Heart right ventricle (tissue), 16 donors: Measurements from ENCODE around the gene ARMH1. TPM values are rescaled to one million over a fixed set of nuclear protein-coding genes. Genes with fewer than 3 reads are reported as not detected.

ENCODE experiments used
- ATAC-seq, 8 donors: fragments of 200-7000 bp; cut with Tn5 transposase; one replicate each; pipeline ENCODE4 v1.9.1; 2020; ENCODE audit warnings: mild to moderate bottlenecking in 8 of 8, moderate library complexity in 8 of 8, moderate number of reproducible peaks in 1 of 8
- DNase-seq, 2 donors: peaks; one replicate each; pipeline ENCODE4 v3.0.0-alpha.2; 2020
- H3K27ac ChIP-seq, 10 donors: fragments of 200-600 bp; sonication (generic) in 2 of 10; one replicate each; pipeline versions ENCODE4 v1.5.0 to v1.8.0; 2020 to 2022; ENCODE audit warnings: mild to moderate bottlenecking in 3 of 10
- H3K27me3 ChIP-seq, 7 donors: fragments of 200-600 bp; one replicate each; pipeline ENCODE4 v1.8.0; 2021 to 2022; ENCODE audit warnings: mild to moderate bottlenecking in 2 of 7
- H3K36me3 ChIP-seq, 9 donors: fragments of 200-600 bp; sonication (generic) in 1 of 9; one replicate each; pipeline versions ENCODE4 v1.5.0 to v1.8.0; 2020 to 2022; ENCODE audit warnings: mild to moderate bottlenecking in 2 of 9
- H3K4me1 ChIP-seq, 9 donors: fragments of 200-600 bp; sonication (generic) in 1 of 9; one replicate each; pipeline versions ENCODE4 v1.5.0 to v1.8.0; 2020 to 2022; ENCODE audit warnings: mild to moderate bottlenecking in 4 of 9
- H3K4me3 ChIP-seq, 10 donors: fragments of 200-600 bp; sonication (generic) in 2 of 10; one replicate each; pipeline versions ENCODE4 v1.5.0 to v1.8.0; 2020 to 2022; ENCODE audit warnings: mild to moderate bottlenecking in 7 of 10, moderate library complexity in 2 of 10
- H3K9me3 ChIP-seq, 11 donors: fragments of 200-600 bp in 10 of 11; sonication (generic) in 2 of 11; one replicate each; pipeline versions ENCODE4 v1.5.0 to v1.8.0; 2013 to 2022; ENCODE audit warnings: mild to moderate bottlenecking in 2 of 11, control low read depth in 1 of 11, moderate library complexity in 1 of 11
- WGBS, 2 donors: extraction: QIAGEN DNeasy Blood & Tissue Kit; methylation state at CpG; one replicate each; pipeline ENCODE4 v1.1.7; 2013; ENCODE audit warnings: inconsistent platforms in 1 of 2; 5-methylcytosine and 5-hydroxymethylcytosine counted together
- intact Hi-C, 10 donors: fragments of 100-400 bp; cut with DNase I; formaldehyde crosslinking; loops; one replicate each; pipeline versions ENCODE4 v1.11.1 to v1.14.2; 2022
- polyA plus RNA-seq, 2 donors: library from polyadenylated mRNA; stranded (reverse); fragments of 200-250 nt; gene quantifications; one replicate each; pipeline ENCODE4 v1.2.3, GENCODE V29; 2013
- total RNA-seq, 10 donors: library from RNA; stranded (reverse); fragmentation: NEBNext Ultra II Directional in 3 of 10; extraction: Animal tissue kit (Norgen Biotek cat#: 25700) in 3 of 10; gene quantifications; one replicate each; pipeline versions ENCODE4 v1.2.1 to v1.2.4, GENCODE V29; 2021 to 2023
- TF ChIP-seq, protein P1 (sequence below), 9 donors: fragments of 200-600 bp; sonication (generic) in 2 of 9; IDR thresholded peaks; one replicate each; pipeline versions ENCODE4 v1.5.0 to v1.8.0; 2021 to 2022; ENCODE audit warnings: antibody characterized with exemption in 9 of 9, mild to moderate bottlenecking in 5 of 9, moderate library complexity in 1 of 9
- donor health status: Arrhythmogenic right ventricular cardiomyopathy.
- donor health status: ischemic (EF 13 %, LVEDD 7.1; RV severe dilation, severe dysfunction).
- donor health status: healthy with polysubstance abuse.
- donor health status: DM: no; HTN: yes; CAD: no.
- donor health status: DM: no; HTN: no; CAD: no.
- donor health status: ischemic (EF 25% LVEDD 6.9; RV normal size, moderate dysfunction).
- donor health status: ischemic (EF 25% LVEDD 5.7; RV mildly dilated, moderate dysfunction).
- donor health status: healthy.
- donor health status: DM: yes; HTN: yes; CAD: no.
- donor health status: Ischemic cardiomyopathy.
- donor health status: ischemic (EF 35%, LVEDD 5.7; RV mildly dilated, moderate dysfunction).
- donor health status: nonischemic (EF 11% LVEDD 7.7; RV severe dilation, severe dysfunction).
- donor health status: DM: yes; HTN: yes; CAD: no.
- donor health status: PGD.
- donor health status: ischemic (EF 29% LVEDD 5.4; RV normal size, mild dysfunction).
- donor health status: nonischemic (EF 23%, LVEDD 6.1; RV moderate dilation, normal function).

The ARMH1 gene
- total and polyA plus RNA-seq, 12 donors: 0.62 to 3.3 (median 1.1) TPM; not detected in 5

DNA sequence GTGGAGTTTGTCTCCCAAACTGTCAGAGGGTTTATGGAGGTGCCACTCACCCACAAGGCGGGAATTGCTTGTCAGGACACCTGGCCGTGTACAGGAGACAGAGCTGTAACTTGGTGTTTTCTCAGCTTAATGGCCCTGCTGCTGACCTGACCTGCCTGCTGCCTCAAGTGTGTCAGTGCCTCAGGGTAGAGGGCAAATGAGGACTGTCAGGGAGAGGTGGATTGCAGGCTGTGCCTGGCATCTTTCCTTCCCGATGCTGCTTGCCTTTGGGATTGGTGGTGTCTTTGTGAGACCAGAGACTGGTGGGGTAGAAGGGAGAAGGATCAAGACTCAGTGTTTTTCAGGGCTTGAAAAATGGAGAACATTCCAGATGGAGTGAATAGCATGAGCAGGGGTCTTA is 31.6 kb upstream of the ARMH1 start:
- Histone ChIP-seq H3K36me3 (peaks cover 0 to 100% (median 20%) of the 10 kb centered on the region in 9 donors), H3K27me3 (no peaks in the 10 kb centered on the region), H3K27ac (peak overlapping the region in 4 of 10 donors; percentile 9 to 69 (median 30)), H3K4me3 (no peak overlapping the region), H3K9me3 (no peaks in the 10 kb centered on the region), H3K4me1 (peaks cover 6 to 61% (median 34%) of the 10 kb centered on the region in 9 donors)
- DNase-seq: no peak
- intact Hi-C loops: no loop called here
- TF ChIP-seq, protein P1, sequence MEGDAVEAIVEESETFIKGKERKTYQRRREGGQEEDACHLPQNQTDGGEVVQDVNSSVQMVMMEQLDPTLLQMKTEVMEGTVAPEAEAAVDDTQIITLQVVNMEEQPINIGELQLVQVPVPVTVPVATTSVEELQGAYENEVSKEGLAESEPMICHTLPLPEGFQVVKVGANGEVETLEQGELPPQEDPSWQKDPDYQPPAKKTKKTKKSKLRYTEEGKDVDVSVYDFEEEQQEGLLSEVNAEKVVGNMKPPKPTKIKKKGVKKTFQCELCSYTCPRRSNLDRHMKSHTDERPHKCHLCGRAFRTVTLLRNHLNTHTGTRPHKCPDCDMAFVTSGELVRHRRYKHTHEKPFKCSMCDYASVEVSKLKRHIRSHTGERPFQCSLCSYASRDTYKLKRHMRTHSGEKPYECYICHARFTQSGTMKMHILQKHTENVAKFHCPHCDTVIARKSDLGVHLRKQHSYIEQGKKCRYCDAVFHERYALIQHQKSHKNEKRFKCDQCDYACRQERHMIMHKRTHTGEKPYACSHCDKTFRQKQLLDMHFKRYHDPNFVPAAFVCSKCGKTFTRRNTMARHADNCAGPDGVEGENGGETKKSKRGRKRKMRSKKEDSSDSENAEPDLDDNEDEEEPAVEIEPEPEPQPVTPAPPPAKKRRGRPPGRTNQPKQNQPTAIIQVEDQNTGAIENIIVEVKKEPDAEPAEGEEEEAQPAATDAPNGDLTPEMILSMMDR (IDR thresholded peaks at IDR 0.05): no peak
- no peak for ATAC-seq
- 88% methylated on average over 3 of the region's 3 CpGs for WGBS, 2 donors

DNA sequence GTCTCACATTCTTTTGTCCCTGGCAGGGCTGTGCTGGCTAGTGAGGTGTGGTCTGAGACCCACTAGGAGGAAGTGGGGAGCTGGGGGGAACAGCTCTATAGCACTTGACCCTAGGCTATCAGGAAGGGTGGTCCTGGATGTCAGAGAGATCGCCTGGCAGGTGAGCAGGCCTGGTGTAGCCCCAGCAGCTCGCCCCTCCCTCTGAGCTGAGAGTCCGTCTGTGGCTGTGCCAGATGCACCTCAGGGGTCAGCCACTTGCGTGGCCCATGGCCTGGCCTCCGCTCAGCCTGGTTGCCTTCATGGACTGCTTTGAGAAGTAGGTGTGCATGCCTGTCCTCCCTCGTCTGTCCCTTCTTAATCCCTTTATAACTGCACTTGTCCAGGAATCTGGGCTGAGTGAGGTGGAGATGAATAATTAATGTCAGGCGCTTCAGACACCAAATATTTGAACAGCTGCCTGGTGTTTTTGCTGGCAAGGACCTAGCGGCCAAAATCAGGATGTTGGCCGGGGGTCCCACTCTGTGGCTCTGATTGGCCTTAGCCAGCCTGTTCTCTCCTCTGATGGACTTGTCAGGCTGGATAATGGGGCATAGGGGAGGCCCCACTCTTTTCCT is 30.7 kb upstream of the ARMH1 start:
- peaks cover 6 to 58% (median 30%) of the 10 kb centered on the region in 9 donors for H3K4me1 ChIP-seq
- no peak overlapping the region for H3K4me3 ChIP-seq
- peak in 4 of 8 donors; percentile 4 to 19 (median 8) for ATAC-seq
- H3K27me3 ChIP-seq: no peaks in the 10 kb centered on the region
- intact Hi-C loops: no loop called here
- TF ChIP-seq, protein P1 (IDR thresholded peaks at IDR 0.05): no peak
- 66 to 71% methylated on average over 9 of the region's 9 CpGs for WGBS, 2 donors
- DNase-seq: no peak
- H3K27ac ChIP-seq: peak overlapping the region in 7 of 10 donors; percentile 31 to 69 (median 49)
- H3K9me3 ChIP-seq: no peaks in the 10 kb centered on the region
- H3K36me3 ChIP-seq: peaks cover 0 to 100% (median 21%) of the 10 kb centered on the region in 9 donors

DNA sequence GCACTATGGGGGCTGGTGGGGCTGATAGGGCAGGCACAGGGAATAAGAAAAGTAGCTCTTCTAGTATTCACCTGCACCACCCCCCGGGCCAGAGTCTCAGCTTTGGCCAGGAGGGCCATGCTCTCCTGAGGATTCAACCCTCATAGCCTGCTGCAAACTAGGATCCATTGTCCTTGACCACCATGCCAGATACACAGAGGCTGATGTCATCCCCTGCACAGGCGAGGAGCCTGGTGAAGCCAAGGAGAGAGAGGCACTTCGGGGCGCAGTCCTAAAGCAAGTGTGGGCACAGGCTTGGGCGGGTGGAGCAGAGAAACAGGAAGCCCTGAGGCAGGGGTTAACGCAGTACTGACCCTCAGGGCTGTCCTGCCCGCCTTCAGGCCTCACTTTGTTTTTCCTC is 29.7 kb upstream of the ARMH1 start:
- peak in 2 of 8 donors; percentile 4 to 6 for ATAC-seq
- WGBS, 2 donors: 88 to 94% methylated on average over 7 of the region's 7 CpGs

DNA sequence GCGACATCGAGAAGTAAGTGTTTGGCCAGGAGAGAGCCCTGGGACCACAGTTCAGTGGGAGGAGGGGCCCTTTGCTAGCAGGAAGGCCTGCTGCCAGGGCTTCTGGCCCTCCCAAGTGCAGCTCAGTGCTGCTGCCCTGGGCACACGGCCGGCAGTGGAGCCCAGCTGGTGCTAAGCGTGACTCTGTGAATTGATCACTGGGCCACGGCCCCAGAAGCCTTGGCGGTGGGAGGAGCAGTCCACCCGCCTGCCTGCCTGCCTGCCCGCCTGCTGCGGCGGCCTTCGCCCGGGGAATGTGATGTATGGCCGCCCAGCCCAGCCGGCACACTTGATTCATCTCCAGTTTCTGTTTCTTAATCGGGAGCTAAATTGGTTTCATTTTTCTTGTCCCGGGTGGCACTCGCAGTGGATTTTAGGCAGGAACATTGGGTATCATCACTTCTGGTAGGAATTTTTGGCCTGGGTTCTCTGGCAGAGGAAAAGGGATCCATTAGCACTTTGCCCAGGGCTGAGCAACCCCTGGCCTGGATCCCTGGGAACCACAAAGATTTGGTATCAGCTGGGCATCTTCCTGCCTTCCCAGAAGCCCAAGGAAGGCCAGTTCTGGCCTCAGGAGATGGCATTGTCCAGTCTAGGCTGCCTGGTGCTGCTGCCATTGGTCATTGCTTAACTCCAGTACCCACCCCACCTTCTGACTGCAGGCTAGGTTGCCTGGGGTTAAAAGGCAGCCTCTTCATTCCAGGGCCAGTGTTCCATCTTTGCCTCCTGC is 28.9 kb upstream of the ARMH1 start:
- Histone ChIP-seq H3K4me1 (peaks cover 6 to 61% (median 32%) of the 10 kb centered on the region in 9 donors), H3K4me3 (no peak overlapping the region), H3K9me3 (no peaks in the 10 kb centered on the region), H3K36me3 (peaks cover 0 to 100% (median 33%) of the 10 kb centered on the region in 9 donors), H3K27ac (peak overlapping the region in 7 of 10 donors; percentile 6 to 69 (median 43)), H3K27me3 (no peaks in the 10 kb centered on the region)
- WGBS, 2 donors: 84 to 95% methylated on average over 18 of the region's 18 CpGs
- intact Hi-C loops: no loop called here
- DNase-seq: peak in 1 of 2 donors; percentile 48
- peak; percentile 29 to 80 (median 50) for ATAC-seq
- TF ChIP-seq, protein P1 (IDR thresholded peaks at IDR 0.05): no peak

More for the DNA sequence above, 29.7 kb upstream of the ARMH1 start:
- H3K4me1 ChIP-seq: peaks cover 6 to 59% (median 30%) of the 10 kb centered on the region in 9 donors
- no peaks in the 10 kb centered on the region for H3K9me3 ChIP-seq
- no peaks in the 10 kb centered on the region for H3K27me3 ChIP-seq
- TF ChIP-seq, protein P1 (IDR thresholded peaks at IDR 0.05): no peak
- H3K27ac ChIP-seq: peak overlapping the region in 5 of 10 donors; percentile 7 to 69 (median 15)
- peaks cover 0 to 100% (median 27%) of the 10 kb centered on the region in 9 donors for H3K36me3 ChIP-seq
- intact Hi-C loops: no loop called here
- no peak overlapping the region for H3K4me3 ChIP-seq
- no peak for DNase-seq
